GM19351 (cell line): ENCODE data around the gene PDE3A.

ENCODE experiments used
- ATAC-seq: cut with Tn5 transposase; IDR thresholded peaks from one replicate; pipeline ENCODE4 v1.9.1; 2021; ENCODE audit warnings: mild to moderate bottlenecking, moderate library complexity; ENCODE audit not compliant: unreplicated experiment

The PDE3A gene

GRCh38 chr12:20453756-20454310 lies 85.5 kb downstream of the PDE3A start:
- ATAC-seq, result no peak

- ATAC-seq, result no peak
These were observed 86.8 kb downstream of the PDE3A start for GRCh38 chr12:20455001-20455706.

GRCh38 chr12:20457582-20457981 lies 89.2 kb downstream of the PDE3A start:
- ATAC-seq, result no peak

- ATAC-seq, result no peak
These were observed 89.7 kb downstream of the PDE3A start for GRCh38 chr12:20458011-20458410.

GRCh38 chr12:20459920-20460319 lies 91.6 kb downstream of the PDE3A start:
- no peak for ATAC-seq

GRCh38 chr12:20460956-20461355 lies 92.6 kb downstream of the PDE3A start:
- ATAC-seq, result no peak

DNA sequence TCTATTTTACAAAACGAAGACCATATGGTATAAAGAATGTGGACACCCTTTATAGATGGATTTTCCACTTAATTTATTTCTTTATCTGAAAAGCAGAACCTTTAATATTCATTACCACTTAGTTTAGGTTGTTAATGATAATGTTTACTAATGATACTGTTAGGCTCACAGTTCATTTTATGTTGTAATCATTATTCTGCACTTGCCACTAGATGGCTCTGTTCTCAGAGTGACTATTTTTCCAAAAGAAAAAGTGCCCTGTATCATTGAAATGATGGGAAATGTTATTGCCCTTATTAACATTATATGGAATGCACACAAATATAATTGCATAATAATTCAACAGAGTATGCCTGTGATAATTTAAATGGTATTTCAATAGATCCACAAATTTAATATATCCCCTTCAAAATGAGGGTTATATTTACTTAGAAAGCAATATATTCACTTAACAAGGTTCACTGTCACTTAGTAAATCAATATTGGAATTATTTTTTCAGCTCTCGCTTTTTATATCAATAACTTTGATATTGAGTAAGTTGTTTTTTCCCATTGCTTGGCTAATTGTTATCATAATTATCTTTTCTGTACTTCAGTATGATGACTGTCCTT lies 95.7 kb downstream of the PDE3A start:
- peak; percentile 45 for ATAC-seq

- no peak for ATAC-seq
These were observed 101.0 kb downstream of the PDE3A start for GRCh38 chr12:20469300-20469699.

- no peak for ATAC-seq
These were observed 101.4 kb downstream of the PDE3A start for GRCh38 chr12:20469756-20470155.

- ATAC-seq, result no peak
These were observed 103.9 kb downstream of the PDE3A start for GRCh38 chr12:20472102-20472782.

GRCh38 chr12:20473133-20473532 lies 104.8 kb downstream of the PDE3A start:
- ATAC-seq, result no peak

GRCh38 chr12:20474016-20474415 lies 105.7 kb downstream of the PDE3A start:
- ATAC-seq, result no peak

DNA sequence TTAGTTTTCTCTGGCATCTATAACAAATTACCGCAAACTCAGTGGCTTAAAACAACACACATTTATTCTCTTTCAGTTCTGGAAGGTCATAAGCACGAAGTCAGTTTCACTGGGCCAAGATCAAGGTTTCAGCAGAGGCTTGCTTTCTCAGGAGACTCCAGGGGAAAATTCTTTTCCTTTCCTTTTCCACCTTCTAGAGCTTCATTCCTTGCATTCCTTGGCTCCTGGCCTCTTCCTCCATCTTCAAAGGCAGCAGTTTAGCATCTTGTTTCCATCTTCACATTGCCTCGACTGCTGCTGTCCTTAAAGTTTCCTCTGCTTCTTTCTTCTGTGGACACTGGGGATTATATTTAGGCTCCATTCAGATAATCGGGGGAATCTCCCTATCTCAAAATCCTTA lies 106.1 kb downstream of the PDE3A start:
- no peak for ATAC-seq

DNA sequence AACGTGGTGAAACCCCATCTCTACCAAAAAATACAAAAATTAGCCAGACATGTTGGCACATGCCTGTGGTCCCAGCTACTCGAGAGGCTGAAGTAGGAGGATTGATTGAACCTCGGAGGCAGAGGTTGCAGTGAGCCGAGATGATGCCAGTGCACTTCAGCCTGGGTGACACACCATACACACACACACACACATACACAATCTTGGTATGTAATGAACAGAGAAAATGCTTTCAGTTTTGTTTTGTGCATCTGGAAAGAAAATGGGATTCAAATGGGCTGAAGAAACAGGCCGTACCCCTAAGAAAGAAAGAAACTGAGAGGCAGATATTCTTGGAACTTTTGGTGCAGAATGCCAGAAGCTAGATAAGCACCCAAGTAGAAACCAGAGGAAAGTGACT lies 107.2 kb downstream of the PDE3A start:
- no peak for ATAC-seq

GRCh38 chr12:20476551-20476950 lies 108.2 kb downstream of the PDE3A start:
- ATAC-seq, result no peak

DNA sequence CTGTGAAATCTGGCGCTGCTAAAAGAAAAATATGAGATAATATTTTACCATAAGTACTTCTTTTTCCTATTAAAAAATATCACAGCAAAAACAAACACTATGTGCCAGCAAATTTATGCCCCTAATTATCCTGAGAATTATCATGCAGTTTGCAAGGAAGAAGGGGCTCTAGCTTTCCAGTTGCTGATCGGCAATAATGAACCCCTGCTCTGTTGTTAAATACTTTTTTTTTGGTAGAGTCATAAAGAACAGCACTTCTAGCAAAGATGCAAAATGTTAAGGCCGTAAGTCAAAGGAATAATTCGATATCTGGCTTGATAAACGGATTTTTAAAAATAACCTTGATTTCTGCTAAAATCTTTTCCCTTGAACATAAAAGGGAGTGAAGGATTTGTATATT lies 108.9 kb downstream of the PDE3A start:
- ATAC-seq, result no peak

GRCh38 chr12:20477672-20478071 lies 109.3 kb downstream of the PDE3A start:
- ATAC-seq, result no peak

DNA sequence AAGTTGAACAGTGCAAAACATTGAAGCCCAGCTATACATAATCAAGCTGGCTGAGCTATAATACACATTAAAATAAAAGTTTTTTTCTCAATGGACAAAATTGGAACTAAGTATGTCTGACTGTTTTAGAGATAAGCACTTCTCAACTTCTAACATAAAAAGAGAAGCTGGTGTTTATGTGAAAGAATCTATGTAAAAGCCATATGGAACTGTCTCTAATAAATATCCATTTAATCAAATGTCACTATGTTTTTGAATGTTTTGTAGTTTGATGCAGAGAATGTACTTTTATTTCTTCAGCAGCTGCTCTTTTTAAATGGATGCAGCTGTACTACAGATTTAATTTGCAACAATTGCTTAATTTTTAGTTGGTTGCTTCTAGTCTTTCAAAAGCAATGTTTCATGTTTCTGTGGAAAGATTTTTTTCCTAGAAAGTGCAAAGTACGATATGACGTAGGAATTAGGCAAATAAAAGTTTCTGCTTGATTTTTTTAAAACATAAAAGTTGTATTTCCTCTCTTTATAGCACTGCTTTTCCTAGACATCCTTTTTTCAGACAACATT lies 114.2 kb downstream of the PDE3A start:
- no peak for ATAC-seq

GRCh38 chr12:20483776-20484175 lies 115.4 kb downstream of the PDE3A start:
- no peak for ATAC-seq

DNA sequence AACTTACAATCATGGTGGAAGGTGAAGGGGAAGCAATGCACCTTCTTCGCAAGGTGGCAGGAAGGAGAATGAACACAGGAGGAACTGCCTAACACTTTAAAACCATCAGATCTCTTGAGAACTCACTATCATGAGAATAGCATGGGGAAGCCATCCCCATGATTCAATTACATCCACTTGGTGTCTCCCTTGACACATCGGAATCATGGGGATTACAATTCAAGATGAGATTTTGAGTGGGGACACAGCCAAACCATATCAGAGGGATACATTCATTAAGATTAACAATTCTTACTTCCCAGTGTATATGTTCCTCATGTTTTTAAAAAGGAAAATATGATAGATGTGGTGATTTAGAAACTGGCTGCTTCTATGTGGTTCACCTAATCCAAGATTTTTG lies 117.9 kb downstream of the PDE3A start:
- no peak for ATAC-seq

- ATAC-seq, result no peak
These were observed 119.2 kb downstream of the PDE3A start for GRCh38 chr12:20487519-20487918.

DNA sequence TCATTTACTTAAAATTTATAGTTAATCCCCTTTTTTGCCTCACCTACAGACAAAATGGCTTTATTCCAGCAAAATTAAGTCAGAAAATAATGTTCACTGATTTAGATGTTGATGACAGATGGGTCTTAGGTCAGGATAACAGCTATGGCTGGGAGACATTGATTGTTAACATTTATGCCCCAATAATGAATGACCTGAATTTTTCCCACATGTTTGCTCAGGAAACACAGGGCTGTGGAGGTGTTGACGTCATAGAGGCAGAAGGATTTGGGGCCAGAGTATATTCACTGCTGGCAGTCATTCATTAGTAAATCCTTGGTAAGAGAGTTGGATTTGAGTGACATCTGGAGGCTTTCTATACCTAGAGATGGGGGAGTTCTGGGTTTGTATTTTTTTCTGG lies 121.3 kb downstream of the PDE3A start:
- ATAC-seq, result no peak
